Stimulated activated CD8-positive, alpha-beta memory T cell treated with anti-CD3 and anti-CD28 coated beads, Interleukin-4, amount 100 ng/mL, for 4 hours (primary cell): ENCODE data around the gene CHD6.
"Not testable (repeated sequence)": the region's sequence is repeated elsewhere in the genome, so short reads cannot be mapped to it uniquely, and the experiment has no call there.

Experiments
- DNase-seq, 2 donors: peaks; one replicate each; pipeline ENCODE4 v3.0.0-alpha.2; 2020; ENCODE audit warnings: low read depth in 2 of 2, low spot score in 1 of 2

The CHD6 gene

DNA sequence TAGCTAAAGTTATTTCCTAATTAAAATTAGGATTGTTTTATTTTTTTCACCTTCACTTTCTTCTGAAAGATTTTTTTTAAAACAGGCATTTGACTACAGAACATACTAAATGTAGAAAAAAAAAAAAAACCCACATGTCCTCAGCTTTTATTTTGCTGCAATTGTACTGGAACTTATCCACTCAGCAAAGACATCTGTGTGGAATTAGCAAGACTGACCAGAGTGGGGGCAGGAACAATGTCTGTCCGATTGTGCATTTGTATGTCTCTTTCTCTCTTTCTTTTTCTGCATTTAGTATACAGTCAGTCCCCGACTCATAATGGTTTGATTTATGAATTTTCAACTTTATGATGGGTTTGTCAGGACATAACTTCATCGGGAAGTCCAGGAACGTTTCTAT is 77.3 kb downstream of the CHD6 start:
- no peak for DNase-seq

DNA sequence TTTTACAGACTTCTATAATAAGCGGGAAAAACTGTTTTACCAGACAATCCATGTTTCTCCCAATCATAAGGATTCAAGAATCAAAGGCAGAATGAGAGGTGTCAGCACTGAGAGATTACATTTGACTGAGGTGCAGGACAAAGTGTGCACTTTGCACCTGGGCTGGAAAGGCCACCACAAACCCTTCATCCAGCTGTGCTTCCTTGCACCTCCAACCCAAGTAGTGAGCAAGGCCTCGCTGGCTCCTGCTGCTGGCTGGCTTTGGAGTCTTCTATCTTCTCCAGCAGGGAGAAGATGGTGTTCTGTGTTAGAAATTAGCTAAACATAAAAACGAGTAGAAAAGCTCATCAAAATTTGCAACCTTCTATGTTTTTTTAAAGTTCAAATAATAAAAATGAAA is 77.7 kb downstream of the CHD6 start:
- no peak for DNase-seq

DNA sequence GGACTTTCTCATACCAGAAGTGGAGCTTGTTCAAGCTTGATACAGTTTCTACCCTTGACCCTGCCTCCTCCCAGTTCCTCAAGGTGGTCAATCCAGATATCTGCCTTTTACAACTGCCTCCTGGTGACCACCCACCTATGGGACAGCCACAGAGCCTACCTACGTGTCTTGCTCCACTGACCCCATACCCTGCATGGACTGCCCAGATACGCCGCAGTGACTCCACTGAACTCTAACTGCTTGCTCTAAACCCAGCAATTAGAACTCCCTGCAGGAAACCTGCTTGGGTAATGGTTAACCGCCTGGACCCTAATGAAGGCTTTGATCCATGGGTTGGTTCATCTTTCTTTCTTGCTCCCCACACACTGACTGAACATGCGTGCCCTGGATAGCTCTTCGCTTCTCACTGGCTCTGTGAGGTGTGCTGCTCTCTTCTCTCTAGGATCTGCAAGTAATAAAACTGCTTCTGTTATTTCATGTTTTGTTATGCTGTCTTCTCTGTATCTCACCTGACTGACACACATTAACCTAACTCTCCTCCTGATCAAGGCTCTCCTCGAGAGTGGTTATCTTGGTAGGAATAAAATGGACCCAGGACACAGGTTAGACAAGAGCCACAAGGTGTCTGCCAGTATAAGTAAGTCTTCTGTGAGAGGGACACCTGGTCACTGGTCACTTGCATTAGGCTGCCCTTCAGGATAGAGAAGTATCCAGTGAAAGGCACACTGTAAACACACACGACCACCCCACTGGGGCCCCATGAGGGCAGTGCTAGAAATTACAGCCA is 79.2 kb downstream of the CHD6 start:
- no peak for DNase-seq

- DNase-seq = no peak
Observed at GRCh38 chr20:41537865-41538264, 80.3 kb downstream of the CHD6 start.

DNA sequence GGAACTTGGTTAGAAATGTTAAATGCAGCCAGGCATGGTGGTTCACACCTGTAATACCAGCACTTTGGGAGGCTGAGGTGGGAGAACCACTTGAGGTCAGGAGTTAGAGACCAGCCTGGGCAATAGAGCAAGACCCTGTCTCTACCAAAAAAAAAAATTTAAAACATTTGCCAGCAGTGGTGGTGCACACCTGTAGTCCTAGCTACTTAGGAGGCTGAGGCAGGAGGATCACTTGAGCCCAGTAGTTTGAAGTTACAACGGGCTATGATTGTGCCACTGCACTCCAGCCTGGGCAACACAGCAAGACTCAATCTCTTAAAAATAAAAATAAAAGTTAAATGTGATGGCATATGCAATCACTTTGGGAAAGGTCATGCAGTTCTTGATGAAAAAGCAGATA is 82.6 kb downstream of the CHD6 start:
- not testable (repeated sequence) for DNase-seq

- no peak for DNase-seq
Observed at GRCh38 chr20:41534842-41535241, 83.3 kb downstream of the CHD6 start.

- DNase-seq = no peak
Observed at GRCh38 chr20:41534170-41534569, 84.0 kb downstream of the CHD6 start.

DNA sequence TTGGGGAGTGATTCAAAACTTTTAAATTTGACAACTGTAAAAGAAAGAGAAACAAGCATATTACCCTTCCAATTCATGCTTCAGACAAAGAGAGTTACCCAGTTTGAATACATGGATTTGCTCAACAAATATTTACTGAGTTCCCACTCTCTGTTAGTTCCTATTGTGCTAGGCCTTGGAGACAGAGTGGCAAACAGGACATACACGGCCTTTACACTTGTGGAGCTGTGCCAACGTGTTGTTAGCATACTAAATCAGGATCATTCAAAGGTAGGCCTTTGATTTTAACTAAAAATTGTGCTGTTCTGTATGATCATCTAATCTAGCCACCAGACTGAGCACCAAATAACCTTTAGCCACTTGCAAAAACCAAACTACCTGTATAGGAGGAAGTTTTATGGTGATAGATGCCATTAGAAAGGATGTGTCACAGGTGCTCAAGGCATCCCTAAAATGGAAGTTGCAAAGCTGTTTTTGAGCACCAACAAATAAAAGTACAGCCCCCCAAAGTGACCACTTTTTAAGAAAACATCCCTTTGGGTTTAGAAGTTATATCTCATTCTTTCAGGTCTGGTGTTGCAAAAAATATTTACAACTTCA is 84.5 kb downstream of the CHD6 start:
- no peak for DNase-seq

DNA sequence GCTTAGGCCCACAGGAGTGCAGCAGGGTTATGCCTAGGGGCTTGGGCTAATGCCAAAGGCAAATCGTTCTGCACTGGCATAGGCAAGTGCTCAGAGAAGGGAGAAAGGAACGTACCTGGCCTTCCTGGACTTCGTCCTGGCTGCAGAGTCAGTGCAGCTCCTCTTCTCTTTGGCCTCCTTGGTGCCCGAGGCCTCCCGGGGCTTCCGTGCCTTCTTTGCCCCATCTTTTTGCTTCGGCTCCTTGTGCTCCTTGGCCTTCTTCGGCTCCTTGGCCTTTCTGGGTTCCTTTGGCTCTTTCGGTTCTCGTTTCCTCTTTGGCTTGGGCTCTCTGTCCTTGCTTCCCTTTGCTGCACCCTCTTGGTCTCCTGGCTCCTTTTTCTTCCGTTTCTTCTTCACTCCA is 85.2 kb downstream of the CHD6 start:
- no peak for DNase-seq

- no peak for DNase-seq
Observed at GRCh38 chr20:41531518-41532275, 86.5 kb downstream of the CHD6 start.

GRCh38 chr20:41530923-41531322 is 87.3 kb downstream of the CHD6 start:
- no peak for DNase-seq

DNA sequence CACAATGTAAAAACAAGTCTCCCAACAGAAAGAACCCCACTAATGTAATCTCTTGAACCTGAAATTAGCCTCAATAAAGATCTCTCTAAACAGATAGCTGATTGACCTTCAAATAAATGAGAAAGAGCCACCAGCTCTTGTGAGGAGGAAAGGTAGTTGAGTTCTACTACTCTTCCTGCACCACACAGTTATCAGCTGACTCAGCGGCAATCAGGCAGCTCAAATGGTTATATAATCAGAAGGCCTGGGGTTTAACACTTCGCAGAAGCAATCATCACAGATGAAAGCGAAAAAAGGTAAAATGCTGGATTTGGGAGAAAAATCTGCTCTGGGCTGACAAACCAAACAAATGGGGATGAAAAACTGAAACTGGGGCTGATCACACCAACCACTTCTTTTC is 91.8 kb downstream of the CHD6 start:
- no peak for DNase-seq

DNA sequence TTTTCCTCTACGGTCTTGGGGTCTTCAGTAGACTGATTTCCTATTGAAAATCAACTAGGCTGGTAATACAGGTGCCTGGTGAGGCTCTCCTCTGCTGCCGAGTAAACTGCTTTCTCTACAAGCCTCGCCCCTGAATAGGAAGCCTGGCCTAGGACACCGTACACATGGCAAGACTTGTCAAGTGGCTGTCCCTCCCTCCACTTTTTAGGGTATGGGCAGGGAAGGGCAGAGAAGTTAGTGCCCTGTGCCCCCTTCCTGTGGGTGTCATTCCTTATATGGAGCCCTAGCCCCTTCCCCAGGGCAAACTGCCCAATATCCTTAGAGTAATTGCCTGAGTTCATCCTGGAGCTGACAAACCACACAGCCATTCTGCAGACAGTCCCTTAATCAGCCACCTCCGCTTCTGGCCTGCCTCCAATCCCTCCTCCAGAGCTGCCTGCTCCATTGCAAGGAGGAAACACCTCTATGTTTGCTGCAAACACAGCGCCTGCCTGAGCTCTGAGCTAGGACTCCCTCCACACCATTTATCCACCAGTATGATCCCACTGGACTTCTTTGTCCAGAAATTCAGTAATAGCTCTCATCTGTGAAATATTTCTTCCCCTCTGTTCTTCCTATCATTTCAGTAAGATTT is 93.1 kb downstream of the CHD6 start:
- no peak for DNase-seq

- DNase-seq = no peak
Observed at GRCh38 chr20:41523857-41524256, 94.3 kb downstream of the CHD6 start.

GRCh38 chr20:41513829-41514228 is 104.3 kb downstream of the CHD6 start:
- DNase-seq = no peak

GRCh38 chr20:41512624-41513023 is 105.6 kb downstream of the CHD6 start:
- DNase-seq = no peak

GRCh38 chr20:41510847-41511450 is 107.2 kb downstream of the CHD6 start:
- DNase-seq = no peak

- DNase-seq = no peak
Observed at GRCh38 chr20:41510224-41510623, 108.0 kb downstream of the CHD6 start.

GRCh38 chr20:41509316-41510200 is 108.6 kb downstream of the CHD6 start:
- no peak for DNase-seq

GRCh38 chr20:41508335-41508734 is 109.8 kb downstream of the CHD6 start:
- no peak for DNase-seq
